Mucosa of stomach (tissue), 1 donor: Measurements from ENCODE around the gene CRB3.

Experiments used
- H3K27me3 ChIP-seq: one replicate; pipeline ENCODE4 v1.7.0; 2013; ENCODE audit warnings: mild to moderate bottlenecking, low read length; ENCODE audit not compliant: control insufficient read depth, insufficient read depth
- H3K36me3 ChIP-seq: one replicate; pipeline ENCODE4 v1.7.0; 2013; ENCODE audit warnings: low read length; ENCODE audit not compliant: control insufficient read depth, insufficient read depth
- H3K4me1 ChIP-seq: one replicate; pipeline ENCODE4 v1.7.0; 2013; ENCODE audit warnings: mild to moderate bottlenecking, low read length; ENCODE audit not compliant: control insufficient read depth, insufficient read depth
- H3K4me3 ChIP-seq: one replicate; pipeline ENCODE4 v1.7.0; 2013; ENCODE audit warnings: low read length
- H3K9ac ChIP-seq: one replicate; pipeline ENCODE4 v1.7.0; 2013; ENCODE audit warnings: mild to moderate bottlenecking, low read length, moderate library complexity
- H3K9me3 ChIP-seq: one replicate; pipeline ENCODE4 v1.7.0; 2013; ENCODE audit warnings: mild to moderate bottlenecking, low read length, moderate library complexity; ENCODE audit not compliant: control insufficient read depth
- donor health status: Pancreatic carcinoma.

Gene CRB3

GRCh38 chr19:6490134-6490533, 26.1 kb downstream of the CRB3 start:
- no peaks in the 10 kb centered on the region for H3K9me3 ChIP-seq
- no peak overlapping the region for H3K9ac ChIP-seq
- no peaks in the 10 kb centered on the region for H3K4me1 ChIP-seq
- H3K27me3 ChIP-seq = no peaks in the 10 kb centered on the region
- H3K36me3 ChIP-seq = no peaks in the 10 kb centered on the region
- no peak overlapping the region for H3K4me3 ChIP-seq

- H3K27me3 ChIP-seq = no peaks in the 10 kb centered on the region
- H3K4me1 ChIP-seq = no peaks in the 10 kb centered on the region
- H3K36me3 ChIP-seq = no peaks in the 10 kb centered on the region
- H3K4me3 ChIP-seq = no peak overlapping the region
- no peak overlapping the region for H3K9ac ChIP-seq
- no peaks in the 10 kb centered on the region for H3K9me3 ChIP-seq
Measured at GRCh38 chr19:6491802-6492592, 27.9 kb downstream of the CRB3 start.

- no peak overlapping the region for H3K4me3 ChIP-seq
- H3K27me3 ChIP-seq = peaks cover 6% of the 10 kb centered on the region
- H3K36me3 ChIP-seq = no peaks in the 10 kb centered on the region
- H3K4me1 ChIP-seq = no peaks in the 10 kb centered on the region
- H3K9ac ChIP-seq = no peak overlapping the region
- H3K9me3 ChIP-seq = no peaks in the 10 kb centered on the region
Measured at GRCh38 chr19:6494438-6495036, 30.5 kb downstream of the CRB3 start.

- Histone ChIP-seq H3K9me3 (no peaks in the 10 kb centered on the region), H3K27me3 (peaks cover 17% of the 10 kb centered on the region), H3K9ac (no peak overlapping the region), H3K4me3 (no peak overlapping the region), H3K36me3 (no peaks in the 10 kb centered on the region), H3K4me1 (no peaks in the 10 kb centered on the region)
Measured at GRCh38 chr19:6495947-6496346, 31.9 kb downstream of the CRB3 start.

GRCh38 chr19:6498294-6499036, 34.4 kb downstream of the CRB3 start:
- no peak overlapping the region for H3K9ac ChIP-seq
- H3K4me1 ChIP-seq = no peaks in the 10 kb centered on the region
- H3K9me3 ChIP-seq = no peaks in the 10 kb centered on the region
- H3K4me3 ChIP-seq = no peak overlapping the region
- peaks cover 42% of the 10 kb centered on the region for H3K27me3 ChIP-seq
- no peaks in the 10 kb centered on the region for H3K36me3 ChIP-seq

- Histone ChIP-seq H3K36me3 (no peaks in the 10 kb centered on the region), H3K9ac (no peak overlapping the region), H3K27me3 (peaks cover 44% of the 10 kb centered on the region), H3K4me1 (no peaks in the 10 kb centered on the region), H3K4me3 (no peak overlapping the region), H3K9me3 (no peaks in the 10 kb centered on the region)
Measured at GRCh38 chr19:6499052-6499790, 35.1 kb downstream of the CRB3 start.

GRCh38 chr19:6500837-6501739, 37.0 kb downstream of the CRB3 start:
- Histone ChIP-seq H3K4me1 (no peaks in the 10 kb centered on the region), H3K27me3 (peaks cover 44% of the 10 kb centered on the region), H3K9ac (no peak overlapping the region), H3K36me3 (no peaks in the 10 kb centered on the region), H3K9me3 (no peaks in the 10 kb centered on the region), H3K4me3 (no peak overlapping the region)

GRCh38 chr19:6501740-6502648, 37.9 kb downstream of the CRB3 start, which contains the start of gene TUBB4A:
TUBB4A (minus strand) TSS chr19:6502309; CDS start chr19:6502212, 97 bp downstream.
- Histone ChIP-seq H3K9ac (no peak within 1 kb of the TSS), H3K27me3 (peaks cover 44% of the 10 kb centered on the region), H3K4me1 (no peaks in the 10 kb centered on the region), H3K4me3 (no peak within 1 kb of the TSS), H3K9me3 (no peaks in the 10 kb centered on the region), H3K36me3 (no peaks in the 10 kb centered on the region)

GRCh38 chr19:6503407-6504201, 39.5 kb downstream of the CRB3 start:
- Histone ChIP-seq H3K4me3 (no peak overlapping the region), H3K27me3 (peaks cover 40% of the 10 kb centered on the region), H3K36me3 (no peaks in the 10 kb centered on the region), H3K9ac (no peak overlapping the region), H3K4me1 (no peaks in the 10 kb centered on the region), H3K9me3 (no peaks in the 10 kb centered on the region)
